Heart left ventricle (tissue), 16 donors: Measurements from ENCODE around the gene RUFY3. TPM values are rescaled to one million over a fixed set of nuclear protein-coding genes. Genes with fewer than 3 reads are reported as not detected.

ENCODE experiments used
- ATAC-seq, 4 donors: fragments of 200-7000 bp; cut with Tn5 transposase; one replicate each; pipeline ENCODE4 v1.9.1; 2020 to 2022; ENCODE audit warnings: moderate library complexity in 4 of 4, mild to moderate bottlenecking in 3 of 4, moderate number of reproducible peaks in 1 of 4
- DNase-seq, 5 donors: peaks; one replicate each; pipeline ENCODE4 v3.0.0-alpha.2; 2020
- H3K27ac ChIP-seq, 12 donors: fragments of 200-600 bp; sonication (generic) in 4 of 12; one replicate each; pipeline versions ENCODE4 v1.5.0 to v1.8.0; 2016 to 2022; ENCODE audit warnings: mild to moderate bottlenecking in 2 of 12
- H3K27me3 ChIP-seq, 9 donors: fragments of 200-600 bp; sonication (generic) in 2 of 9; one replicate each; pipeline versions ENCODE4 v1.5.1 to v1.8.0; 2016 to 2022; ENCODE audit warnings: mild to moderate bottlenecking in 3 of 9
- H3K36me3 ChIP-seq, 9 donors: fragments of 200-600 bp; sonication (generic) in 2 of 9; one replicate each; pipeline versions ENCODE4 v1.5.0 to v1.8.0; 2018 to 2022; ENCODE audit warnings: mild to moderate bottlenecking in 2 of 9
- H3K4me1 ChIP-seq, 12 donors: fragments of 200-600 bp; sonication (generic) in 4 of 12; one replicate each; pipeline versions ENCODE4 v1.5.0 to v1.8.0; 2016 to 2022; ENCODE audit warnings: mild to moderate bottlenecking in 3 of 12
- H3K4me3 ChIP-seq, 12 donors: fragments of 200-600 bp; sonication (generic) in 4 of 12; one replicate each; pipeline versions ENCODE4 v1.5.0 to v1.8.0; 2017 to 2022; ENCODE audit warnings: mild to moderate bottlenecking in 9 of 12, moderate library complexity in 4 of 12
- H3K9me3 ChIP-seq, 12 donors: fragments of 200-600 bp; sonication (generic) in 4 of 12; one replicate each; pipeline versions ENCODE4 v1.5.0 to v1.8.0; 2016 to 2022; ENCODE audit warnings: mild to moderate bottlenecking in 1 of 12
- POLR2A ChIP-seq, 2 donors: fragments of 450-650 bp; IDR thresholded peaks; one replicate each; pipeline ENCODE4 v1.6.1; 2017; ENCODE audit warnings: antibody characterized with exemption in 2 of 2, mild to moderate bottlenecking in 2 of 2, moderate library complexity in 2 of 2
- WGBS, 4 donors: extraction: QIAGEN DNeasy Blood & Tissue Kit in 2 of 4; methylation state at CpG; one replicate each; pipeline versions ENCODE4 v1.1.5 to v1.1.7; 2013 to 2018; 5-methylcytosine and 5-hydroxymethylcytosine counted together
- intact Hi-C, 10 donors: fragments of 100-400 bp; cut with DNase I; formaldehyde crosslinking; loops; one replicate each; pipeline versions ENCODE4 v1.11.1 to v1.14.2; 2022
- polyA plus RNA-seq, 2 donors: library from polyadenylated mRNA; stranded (reverse); fragments of 200-250 nt; gene quantifications; one replicate each; pipeline ENCODE4 v1.2.3, GENCODE V29; 2013
- total RNA-seq, 9 donors: library from RNA; depleted of rRNA in 2 of 9; stranded (reverse); fragments of >200 nt in 2 of 9; fragmentation: NEBNext Ultra II Directional in 3 of 9; extraction: Animal tissue kit (Norgen Biotek cat#: 25700) in 3 of 9; gene quantifications; one replicate each; pipeline versions ENCODE4 v1.1.0 to v1.2.4, GENCODE V29; 2016 to 2023
- TF ChIP-seq, protein P1 (sequence below), 12 donors: fragments of 200-600 bp; sonication (generic) in 4 of 12; IDR thresholded peaks; one replicate each; pipeline versions ENCODE4 v1.5.0 to v1.8.0; 2018 to 2022; ENCODE audit warnings: antibody characterized with exemption in 12 of 12, mild to moderate bottlenecking in 5 of 12
- donor health status: ischemic (EF 13 %, LVEDD 7.1; RV severe dilation, severe dysfunction).
- donor health status: healthy with polysubstance abuse.
- donor health status: DM: no; HTN: yes; CAD: no.
- donor health status: DM: no; HTN: no; CAD: no.
- donor health status: ischemic (EF 25% LVEDD 6.9; RV normal size, moderate dysfunction).
- donor health status: ischemic (EF 25% LVEDD 5.7; RV mildly dilated, moderate dysfunction).
- donor health status: healthy.
- donor health status: DM: yes; HTN: yes; CAD: no.
- donor health status: ischemic (EF 35%, LVEDD 5.7; RV mildly dilated, moderate dysfunction).
- donor health status: nonischemic (EF 11% LVEDD 7.7; RV severe dilation, severe dysfunction).
- donor health status: DM: yes; HTN: yes; CAD: no.
- donor health status: PGD.
- donor health status: ischemic (EF 29% LVEDD 5.4; RV normal size, mild dysfunction).
- donor health status: nonischemic (EF 23%, LVEDD 6.1; RV moderate dilation, normal function).

The RUFY3 gene
- total and polyA plus RNA-seq, 11 donors, result 12.8 to 33.0 (median 18.7) TPM

DNA sequence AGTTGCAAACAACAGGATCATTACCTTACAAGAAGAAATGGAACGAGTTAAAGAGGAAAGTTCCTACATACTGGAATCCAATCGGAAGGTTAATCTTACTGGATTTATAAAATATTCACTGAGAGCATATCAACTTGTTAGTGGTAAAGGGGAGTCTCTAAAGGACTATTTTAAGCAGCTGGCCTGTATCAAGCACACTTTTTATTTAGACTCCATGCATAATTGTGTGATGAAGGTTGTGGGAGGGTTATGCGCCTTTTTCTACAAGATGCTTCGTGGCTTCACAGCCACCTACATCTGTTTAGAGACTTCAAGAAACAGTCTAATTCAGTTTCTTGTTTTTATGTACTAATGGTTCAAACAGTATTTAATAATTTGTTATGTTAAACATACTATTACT lies 61.3 kb downstream of the RUFY3 start:
- WGBS, 4 donors, result 72 to 80% (median 78%) methylated on average over 4 of the region's 4 CpGs
- intact Hi-C loops, result loop anchor here in 1 of 10 donors (10.0 kb wide), 1 partner anchor 52 kb away; the partner anchor contains the start of gene GRSF1
- ATAC-seq (no peak), DNase-seq (no peak)
- peaks cover 0 to 9% (median 0%) of the 10 kb centered on the region in 12 donors for H3K4me1 ChIP-seq
- no peak overlapping the region for H3K27ac ChIP-seq
- H3K9me3 ChIP-seq, result no peaks in the 10 kb centered on the region
- no peak overlapping the region for H3K4me3 ChIP-seq
- TF ChIP-seq POLR2A (IDR thresholded peaks at IDR 0.05), result no peak
- TF ChIP-seq, protein P1, sequence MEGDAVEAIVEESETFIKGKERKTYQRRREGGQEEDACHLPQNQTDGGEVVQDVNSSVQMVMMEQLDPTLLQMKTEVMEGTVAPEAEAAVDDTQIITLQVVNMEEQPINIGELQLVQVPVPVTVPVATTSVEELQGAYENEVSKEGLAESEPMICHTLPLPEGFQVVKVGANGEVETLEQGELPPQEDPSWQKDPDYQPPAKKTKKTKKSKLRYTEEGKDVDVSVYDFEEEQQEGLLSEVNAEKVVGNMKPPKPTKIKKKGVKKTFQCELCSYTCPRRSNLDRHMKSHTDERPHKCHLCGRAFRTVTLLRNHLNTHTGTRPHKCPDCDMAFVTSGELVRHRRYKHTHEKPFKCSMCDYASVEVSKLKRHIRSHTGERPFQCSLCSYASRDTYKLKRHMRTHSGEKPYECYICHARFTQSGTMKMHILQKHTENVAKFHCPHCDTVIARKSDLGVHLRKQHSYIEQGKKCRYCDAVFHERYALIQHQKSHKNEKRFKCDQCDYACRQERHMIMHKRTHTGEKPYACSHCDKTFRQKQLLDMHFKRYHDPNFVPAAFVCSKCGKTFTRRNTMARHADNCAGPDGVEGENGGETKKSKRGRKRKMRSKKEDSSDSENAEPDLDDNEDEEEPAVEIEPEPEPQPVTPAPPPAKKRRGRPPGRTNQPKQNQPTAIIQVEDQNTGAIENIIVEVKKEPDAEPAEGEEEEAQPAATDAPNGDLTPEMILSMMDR (IDR thresholded peaks at IDR 0.05), result no peak
- peaks cover 0 to 99% (median 93%) of the 10 kb centered on the region in 9 donors for H3K36me3 ChIP-seq
- no peaks in the 10 kb centered on the region for H3K27me3 ChIP-seq

DNA sequence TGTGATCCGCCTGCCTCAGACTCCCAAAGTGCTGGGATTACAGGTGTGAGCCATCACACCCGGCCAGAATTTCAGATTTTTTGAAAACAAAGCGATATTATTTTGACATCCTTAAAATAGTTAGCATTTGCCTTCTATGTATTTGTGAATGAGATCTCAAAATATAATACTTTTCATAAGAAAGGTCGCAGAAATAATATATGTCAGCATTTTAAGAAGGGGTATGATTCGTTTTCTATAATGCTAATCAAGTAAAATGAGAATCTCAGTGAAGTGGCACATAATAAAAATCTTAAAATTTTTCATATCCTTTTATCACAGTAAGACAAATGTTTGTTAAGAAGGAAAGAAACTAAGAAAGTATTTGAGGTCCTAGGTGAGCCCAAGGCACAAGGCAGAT lies 65.7 kb downstream of the RUFY3 start:
- peaks cover 0 to 100% (median 97%) of the 10 kb centered on the region in 9 donors for H3K36me3 ChIP-seq
- WGBS, 4 donors, result 98 to 100% (median 98%) methylated on average over 5 of the region's 5 CpGs
- TF ChIP-seq, protein P1 (IDR thresholded peaks at IDR 0.05), result no peak
- no peak for TF ChIP-seq POLR2A (IDR thresholded peaks at IDR 0.05)
- intact Hi-C loops, result loop anchor here in 1 of 10 donors (10.0 kb wide), 1 partner anchor 47 kb away; the partner anchor contains the start of gene GRSF1
- no peaks in the 10 kb centered on the region for H3K4me1 ChIP-seq
- DNase-seq (no peak), ATAC-seq (no peak)
- no peak overlapping the region for H3K27ac ChIP-seq
- no peak overlapping the region for H3K4me3 ChIP-seq
- no peaks in the 10 kb centered on the region for H3K9me3 ChIP-seq
- H3K27me3 ChIP-seq, result no peaks in the 10 kb centered on the region

DNA sequence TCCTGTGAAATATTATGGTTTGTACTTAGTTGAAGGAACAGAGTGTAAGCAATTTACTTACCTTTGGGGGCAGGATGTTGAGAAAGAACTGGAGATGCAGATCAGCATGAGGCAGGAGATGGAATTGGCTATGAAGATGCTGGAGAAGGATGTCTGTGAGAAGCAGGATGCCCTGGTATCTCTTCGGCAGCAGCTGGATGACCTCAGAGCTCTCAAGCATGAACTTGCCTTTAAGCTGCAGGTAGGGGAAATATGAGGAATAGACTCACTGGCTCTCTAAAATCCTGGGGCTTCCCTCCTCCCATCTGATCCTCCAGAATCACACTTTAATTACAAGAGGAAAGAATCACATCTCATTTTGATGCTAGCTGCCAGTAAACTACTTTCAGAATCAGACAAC lies 67.0 kb downstream of the RUFY3 start:
- 80 to 100% (median 95%) methylated on average over 1 of the region's 1 CpG for WGBS, 4 donors

DNA sequence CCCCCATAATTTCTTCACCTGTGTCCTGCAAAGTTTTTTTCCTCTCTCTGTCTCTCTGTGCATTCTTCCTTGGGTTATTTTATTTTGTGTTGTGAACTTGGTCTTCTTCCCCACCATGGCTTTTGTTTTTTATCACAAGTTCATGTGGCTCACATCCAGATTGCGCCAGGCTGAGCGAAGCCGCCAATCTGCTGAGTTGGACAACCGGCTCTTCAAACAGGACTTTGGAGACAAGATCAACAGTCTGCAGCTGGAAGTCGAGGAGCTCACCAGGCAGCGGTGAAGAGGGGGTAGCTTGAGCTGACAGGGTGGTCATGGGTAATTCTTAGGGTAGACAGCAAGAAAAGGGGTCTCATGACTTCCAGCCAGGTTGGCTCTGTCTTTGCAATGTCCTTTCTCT lies 71.9 kb downstream of the RUFY3 start:
- no peak for TF ChIP-seq POLR2A (IDR thresholded peaks at IDR 0.05)
- TF ChIP-seq, protein P1 (IDR thresholded peaks at IDR 0.05), result no peak
- peaks cover 3 to 98% (median 94%) of the 10 kb centered on the region in 9 donors for H3K36me3 ChIP-seq
- 94 to 99% (median 96%) methylated on average over 6 of the region's 6 CpGs for WGBS, 4 donors

More for the DNA sequence above, 67.0 kb downstream of the RUFY3 start:
- no peaks in the 10 kb centered on the region for H3K4me1 ChIP-seq
- H3K27ac ChIP-seq, result no peak overlapping the region
- no peak overlapping the region for H3K4me3 ChIP-seq
- intact Hi-C loops, result loop anchor here in 1 of 10 donors (10.0 kb wide), 1 partner anchor 46 kb away; the partner anchor contains the start of gene GRSF1
- TF ChIP-seq, protein P1 (IDR thresholded peaks at IDR 0.05), result no peak
- no peaks in the 10 kb centered on the region for H3K9me3 ChIP-seq
- no peak for ATAC-seq
- H3K36me3 ChIP-seq, result peaks cover 0 to 100% (median 97%) of the 10 kb centered on the region in 9 donors
- H3K27me3 ChIP-seq, result no peaks in the 10 kb centered on the region
- no peak for DNase-seq

More for the DNA sequence above, 71.9 kb downstream of the RUFY3 start:
- DNase-seq (no peak), ATAC-seq (no peak)
- Histone ChIP-seq H3K4me1 (no peaks in the 10 kb centered on the region), H3K9me3 (peaks cover 0 to 3% (median 0%) of the 10 kb centered on the region in 12 donors), H3K27ac (no peak overlapping the region), H3K4me3 (no peak overlapping the region), H3K27me3 (no peaks in the 10 kb centered on the region)
- intact Hi-C loops, result no loop called here
